Upper lobe of left lung (tissue), 6 donors: ENCODE data around the gene ARID1B. TPM values are rescaled to one million over a fixed set of nuclear protein-coding genes. Genes with fewer than 3 reads are reported as not detected.

ENCODE experiments used
- ATAC-seq, 2 donors: fragments of 200-7000 bp; cut with Tn5 transposase; one replicate each; pipeline ENCODE4 v1.9.1; 2022; ENCODE audit warnings: mild to moderate bottlenecking in 2 of 2, moderate library complexity in 2 of 2; ENCODE audit not compliant: low FRiP score in 2 of 2
- DNase-seq, 2 donors: peaks; one replicate each; pipeline ENCODE4 v3.0.0-alpha.2; 2019 to 2020
- H3K27ac ChIP-seq, 4 donors: fragments of 200-600 bp; sonication (generic); one replicate each; pipeline ENCODE4 v1.5.1; 2016 to 2019
- H3K27me3 ChIP-seq, 4 donors: fragments of 200-600 bp; sonication (generic); one replicate each; pipeline ENCODE4 v1.5.1; 2017 to 2019
- H3K36me3 ChIP-seq, 4 donors: fragments of 200-600 bp; sonication (generic); one replicate each; pipeline ENCODE4 v1.5.1; 2016 to 2019
- H3K4me1 ChIP-seq, 4 donors: fragments of 200-600 bp; sonication (generic); one replicate each; pipeline ENCODE4 v1.5.1; 2018 to 2019
- H3K4me3 ChIP-seq, 4 donors: fragments of 200-600 bp; sonication (generic); one replicate each; pipeline ENCODE4 v1.5.1; 2017 to 2019; ENCODE audit warnings: mild to moderate bottlenecking in 2 of 4, moderate library complexity in 1 of 4
- H3K9me3 ChIP-seq, 4 donors: fragments of 200-600 bp; sonication (generic); one replicate each; pipeline ENCODE4 v1.5.1; 2018 to 2019
- CTCF ChIP-seq, 6 experiments: fragments of 450-650 bp in 4 of 6; fragments of 200-600 bp in 2 of 6; sonication (generic) in 2 of 6; IDR thresholded peaks; one replicate each; pipeline ENCODE4 v1.5.1; 2016 to 2019; ENCODE audit warnings: antibody characterized with exemption in 6 of 6
- EP300 ChIP-seq, 4 donors: sonication (generic); formaldehyde crosslinking; IDR thresholded peaks; one replicate each; pipeline ENCODE4 v1.5.1; 2017; ENCODE audit warnings: antibody characterized with exemption in 4 of 4, control low read depth in 2 of 4
- POLR2A ChIP-seq, 4 donors: fragments of 450-650 bp; IDR thresholded peaks; one replicate each; pipeline ENCODE4 v1.5.1; 2016 to 2017; ENCODE audit warnings: antibody characterized with exemption in 4 of 4, mild to moderate bottlenecking in 2 of 4
- POLR2AphosphoS5 ChIP-seq, 2 donors: sonication (generic); formaldehyde crosslinking; IDR thresholded peaks; one replicate each; pipeline ENCODE4 v1.5.1; 2017; ENCODE audit warnings: antibody characterized with exemption in 2 of 2
- WGBS, 2 donors: methylation state at CpG; one replicate each; pipeline ENCODE4 v1.1.5; 2017 to 2018; 5-methylcytosine and 5-hydroxymethylcytosine counted together
- total RNA-seq, 6 donors: library from RNA; depleted of rRNA in 4 of 6; stranded (reverse); fragments of >200 nt in 4 of 6; gene quantifications; one replicate each; pipeline versions ENCODE4 v1.1.0 to v1.2.1, GENCODE V29; 2016 to 2021
- donor health status: DM: no; HTN: no; CAD: no; lungs with moderate emphysema.
- donor health status: DM: no; HTN: yes; CAD: no; lungs with severe emphysema.

Gene ARID1B
- total RNA-seq, 6 donors from 2014 or later: 66.4 to 168 (median 109) TPM

- H3K4me3 ChIP-seq: no peak overlapping the region
- H3K9me3 ChIP-seq: no peaks in the 10 kb centered on the region
- H3K27ac ChIP-seq: no peak overlapping the region
- H3K27me3 ChIP-seq: no peaks in the 10 kb centered on the region
- H3K36me3 ChIP-seq: no peaks in the 10 kb centered on the region
- 63 to 71% methylated on average over 3 of the region's 3 CpGs for WGBS, 2 donors
- TF ChIP-seq POLR2A (IDR thresholded peaks at IDR 0.05) (no peak), POLR2AphosphoS5 (IDR thresholded peaks at IDR 0.05) (no peak), CTCF (IDR thresholded peaks at IDR 0.05) (no peak), EP300 (IDR thresholded peaks at IDR 0.05) (no peak)
- H3K4me1 ChIP-seq: peaks cover 13 to 36% (median 26%) of the 10 kb centered on the region in 4 donors
- no peak for ATAC-seq
- no peak for DNase-seq
Observed at GRCh38 chr6:156985309-156985708, 208.1 kb downstream of the ARID1B start.

- DNase-seq (no peak), ATAC-seq (no peak)
Observed at GRCh38 chr6:156988276-156989158, 211.3 kb downstream of the ARID1B start.

GRCh38 chr6:156989159-156989806 lies 212.1 kb downstream of the ARID1B start:
- H3K27ac ChIP-seq: no peak overlapping the region
- ATAC-seq (no peak), DNase-seq (no peak)
- H3K36me3 ChIP-seq: no peaks in the 10 kb centered on the region
- H3K27me3 ChIP-seq: no peaks in the 10 kb centered on the region
- H3K4me1 ChIP-seq: peaks cover 9 to 47% (median 34%) of the 10 kb centered on the region in 4 donors
- H3K9me3 ChIP-seq: no peaks in the 10 kb centered on the region
- H3K4me3 ChIP-seq: no peak overlapping the region
- 83 to 84% methylated on average over 8 of the region's 8 CpGs for WGBS, 2 donors
- TF ChIP-seq EP300 (IDR thresholded peaks at IDR 0.05): no peak
- TF ChIP-seq CTCF (IDR thresholded peaks at IDR 0.05): no peak
- no peak for TF ChIP-seq POLR2A (IDR thresholded peaks at IDR 0.05)
- TF ChIP-seq POLR2AphosphoS5 (IDR thresholded peaks at IDR 0.05): no peak

More at GRCh38 chr6:156988276-156989158, 211.3 kb downstream of the ARID1B start:
- TF ChIP-seq POLR2AphosphoS5 (IDR thresholded peaks at IDR 0.05) (no peak), CTCF (IDR thresholded peaks at IDR 0.05) (no peak), EP300 (IDR thresholded peaks at IDR 0.05) (no peak), POLR2A (IDR thresholded peaks at IDR 0.05) (no peak)
- Histone ChIP-seq H3K36me3 (no peaks in the 10 kb centered on the region), H3K4me1 (peaks cover 12 to 44% (median 34%) of the 10 kb centered on the region in 4 donors), H3K27me3 (no peaks in the 10 kb centered on the region), H3K27ac (no peak overlapping the region), H3K4me3 (no peak overlapping the region), H3K9me3 (no peaks in the 10 kb centered on the region)
- WGBS, 2 donors: 67 to 74% methylated on average over 6 of the region's 6 CpGs

GRCh38 chr6:156992020-156992804 lies 215.0 kb downstream of the ARID1B start:
- 58 to 73% methylated on average over 13 of the region's 13 CpGs for WGBS, 2 donors
- H3K4me1 ChIP-seq: peaks cover 10 to 49% (median 36%) of the 10 kb centered on the region in 4 donors
- no peak overlapping the region for H3K27ac ChIP-seq

More at GRCh38 chr6:156992020-156992804, 215.0 kb downstream of the ARID1B start:
- H3K9me3 ChIP-seq: no peaks in the 10 kb centered on the region
- TF ChIP-seq CTCF (IDR thresholded peaks at IDR 0.05) (no peak), POLR2A (IDR thresholded peaks at IDR 0.05) (no peak), POLR2AphosphoS5 (IDR thresholded peaks at IDR 0.05) (no peak), EP300 (IDR thresholded peaks at IDR 0.05) (no peak)
- DNase-seq (no peak), ATAC-seq (peak in 1 of 2 donors; percentile 41)
- H3K27me3 ChIP-seq: no peaks in the 10 kb centered on the region
- no peaks in the 10 kb centered on the region for H3K36me3 ChIP-seq
- no peak overlapping the region for H3K4me3 ChIP-seq
